ENCODE results near the gene YDJC.
"Not testable (repeated sequence)": the region's sequence is repeated elsewhere in the genome, so short reads cannot be mapped to it uniquely, and the experiment has no call there.

Gene YDJC

GRCh38 chr22:21605887-21606564 lies 23.8 kb downstream of the YDJC start:
- no peak for DNase-seq (ENCODE audit: low read depth)

GRCh38 chr22:21603973-21604372 lies 25.8 kb downstream of the YDJC start:
- no peak for DNase-seq (ENCODE audit: low read depth)

GRCh38 chr22:21602579-21602978 lies 27.2 kb downstream of the YDJC start:
- DNase-seq (ENCODE audit: low read depth) = no peak

GRCh38 chr22:21599053-21599893 lies 30.5 kb downstream of the YDJC start:
- no peak for DNase-seq (ENCODE audit: low read depth)

GRCh38 chr22:21598302-21598701 lies 31.5 kb downstream of the YDJC start:
- no peak for DNase-seq (ENCODE audit: low read depth)

GRCh38 chr22:21596356-21597135 lies 33.3 kb downstream of the YDJC start:
- DNase-seq (ENCODE audit: low read depth) = not testable (repeated sequence)

- no peak for DNase-seq (ENCODE audit: low read depth)
These were observed 34.9 kb downstream of the YDJC start for GRCh38 chr22:21594865-21595452.

GRCh38 chr22:21593406-21594232 lies 36.2 kb downstream of the YDJC start:
- no peak for DNase-seq (ENCODE audit: low read depth)

- DNase-seq (ENCODE audit: low read depth) = no peak
These were observed 37.4 kb downstream of the YDJC start for GRCh38 chr22:21592422-21592821.

GRCh38 chr22:21591695-21592094 lies 38.1 kb downstream of the YDJC start:
- DNase-seq (ENCODE audit: low read depth) = no peak

- DNase-seq (ENCODE audit: low read depth) = no peak
These were observed 38.8 kb downstream of the YDJC start for GRCh38 chr22:21590809-21591641.

- no peak for DNase-seq (ENCODE audit: low read depth)
These were observed 40.4 kb downstream of the YDJC start for GRCh38 chr22:21589396-21589795.

- no peak for DNase-seq (ENCODE audit: low read depth)
These were observed 41.8 kb downstream of the YDJC start for GRCh38 chr22:21587803-21588611.

GRCh38 chr22:21585389-21585788 lies 44.4 kb downstream of the YDJC start:
- DNase-seq (ENCODE audit: low read depth) = no peak

- no peak for DNase-seq (ENCODE audit: low read depth)
These were observed 46.8 kb downstream of the YDJC start for GRCh38 chr22:21582801-21583740.

GRCh38 chr22:21581009-21581713 lies 48.7 kb downstream of the YDJC start:
- DNase-seq (ENCODE audit: low read depth) = not testable (repeated sequence)

- DNase-seq (ENCODE audit: low read depth) = not testable (repeated sequence)
These were observed 49.2 kb downstream of the YDJC start for GRCh38 chr22:21580623-21581007.

GRCh38 chr22:21579474-21579851 lies 50.4 kb downstream of the YDJC start:
- DNase-seq (ENCODE audit: low read depth) = no peak

Data from activated T-cell treated with anti-CD3 and anti-CD28 coated beads for 1 hour (primary cell).